ENCODE results near the gene CCSER2. TPM values are rescaled to one million over a fixed set of nuclear protein-coding genes. Genes with fewer than 3 reads are reported as not detected.
"Not testable (repeated sequence)": the region's sequence is repeated elsewhere in the genome, so short reads cannot be mapped to it uniquely, and the experiment has no call there.

CCSER2 gene
- total RNA-seq, 2 donors from 2014 or later: 119 to 131 TPM

DNA sequence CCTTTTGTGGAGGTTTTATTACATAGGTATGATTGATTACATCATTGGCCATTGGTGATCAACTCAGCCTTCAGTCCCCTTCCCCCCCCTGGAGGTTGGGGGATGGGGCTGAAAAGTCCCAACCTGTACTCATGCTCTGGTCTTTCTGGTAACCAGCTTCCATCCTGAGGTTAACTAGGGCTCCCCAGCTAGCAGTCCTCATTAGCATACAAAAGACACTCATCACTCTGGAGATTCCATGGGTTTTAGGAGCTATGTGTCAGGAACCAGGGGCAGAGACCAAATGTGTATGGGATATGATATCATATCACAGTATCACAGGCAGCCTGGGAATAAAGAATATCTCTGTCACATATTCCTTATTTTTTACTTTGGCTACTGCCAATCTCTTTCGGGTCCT, 13.6 kb downstream of the CCSER2 start:
- ATAC-seq (no peak), DNase-seq (no peak)
- intact Hi-C loops (cut with DNase I): no loop called here

DNA sequence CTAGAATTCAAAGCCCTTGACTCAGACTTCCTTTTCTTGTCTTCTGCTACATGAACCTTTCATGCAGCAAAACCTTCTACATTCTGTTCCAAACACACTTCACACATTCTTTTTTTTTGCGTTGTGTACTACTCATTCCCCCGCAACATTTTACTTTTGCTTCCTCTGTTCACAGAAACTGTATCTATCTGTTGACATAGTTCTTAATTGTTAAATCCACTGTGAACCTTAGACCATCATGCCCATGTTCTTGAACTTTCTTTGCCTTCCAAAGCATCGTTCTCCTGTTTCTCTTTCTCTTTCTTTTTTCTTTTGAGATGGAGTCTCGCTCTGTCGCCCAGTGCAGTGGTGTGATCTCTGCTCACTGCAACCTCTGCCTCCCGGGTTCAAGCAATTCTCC, 14.2 kb downstream of the CCSER2 start:
- ATAC-seq (no peak), DNase-seq (no peak)
- intact Hi-C loops (cut with DNase I): no loop called here

DNA sequence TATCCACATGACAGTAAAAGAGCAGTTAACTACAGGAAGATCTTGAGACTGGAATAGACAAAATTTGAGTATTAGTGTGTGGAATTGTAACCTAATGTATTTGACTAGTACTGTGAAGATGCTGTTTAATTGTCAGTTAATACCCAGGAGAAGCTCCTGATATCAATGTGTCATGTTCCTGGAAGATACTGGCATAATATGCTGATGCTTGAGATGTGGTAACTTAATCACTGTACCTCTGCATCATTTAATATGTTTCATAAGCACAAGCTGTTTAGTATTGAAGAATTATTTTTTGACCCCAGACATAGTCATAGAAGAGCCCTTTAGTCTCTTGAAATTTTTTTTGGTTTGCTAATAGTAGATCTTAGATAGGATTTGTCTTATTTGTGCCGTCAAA, 15.4 kb downstream of the CCSER2 start:
- intact Hi-C loops (cut with DNase I): no loop called here
- DNase-seq (no peak), ATAC-seq (peak in 1 of 2 donors; percentile 11)

DNA sequence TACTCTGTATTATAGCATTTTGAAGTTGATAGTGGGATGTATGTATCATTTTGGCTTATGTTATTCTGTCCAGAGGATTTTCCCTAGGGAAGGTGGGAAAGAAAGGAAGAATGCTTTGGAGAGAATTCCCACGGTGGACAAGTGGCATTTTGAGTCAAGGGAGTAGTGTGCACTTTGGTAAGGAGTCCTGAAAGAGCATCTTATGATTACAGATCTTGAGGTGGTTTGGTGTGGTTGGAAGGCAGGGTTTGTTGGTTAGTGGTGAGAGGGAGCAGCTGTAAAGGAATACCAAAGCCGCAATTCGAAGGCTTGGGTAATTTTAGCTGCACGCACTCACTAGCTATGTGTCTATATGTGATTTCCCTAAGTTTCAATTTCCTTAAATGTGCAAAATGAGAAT, 16.1 kb downstream of the CCSER2 start:
- ATAC-seq (no peak), DNase-seq (no peak)
- intact Hi-C loops (cut with DNase I): no loop called here

DNA sequence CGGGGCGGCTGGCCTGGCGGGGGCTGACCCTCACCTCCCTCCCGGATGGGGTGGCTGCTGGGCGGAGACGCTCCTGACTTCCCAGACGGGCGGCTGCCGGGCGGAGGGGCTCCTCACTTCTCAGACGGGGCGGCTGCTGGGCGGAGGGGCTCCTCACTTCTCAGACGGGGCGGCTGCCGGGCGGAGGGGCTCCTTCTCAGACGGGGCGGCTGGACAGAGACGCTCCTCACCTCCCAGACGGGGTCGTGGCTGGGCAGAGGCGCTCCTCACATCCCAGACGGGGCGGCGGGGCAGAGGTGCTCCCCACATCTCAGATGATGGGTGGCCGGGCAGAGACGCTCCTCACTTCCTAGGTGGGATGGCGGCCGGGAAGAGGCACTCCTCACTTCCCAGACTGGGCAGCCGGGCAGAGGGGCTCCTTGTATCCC, 19.2 kb downstream of the CCSER2 start:
- DNase-seq; intact Hi-C loops (cut with DNase I); ATAC-seq: not testable (repeated sequence)

DNA sequence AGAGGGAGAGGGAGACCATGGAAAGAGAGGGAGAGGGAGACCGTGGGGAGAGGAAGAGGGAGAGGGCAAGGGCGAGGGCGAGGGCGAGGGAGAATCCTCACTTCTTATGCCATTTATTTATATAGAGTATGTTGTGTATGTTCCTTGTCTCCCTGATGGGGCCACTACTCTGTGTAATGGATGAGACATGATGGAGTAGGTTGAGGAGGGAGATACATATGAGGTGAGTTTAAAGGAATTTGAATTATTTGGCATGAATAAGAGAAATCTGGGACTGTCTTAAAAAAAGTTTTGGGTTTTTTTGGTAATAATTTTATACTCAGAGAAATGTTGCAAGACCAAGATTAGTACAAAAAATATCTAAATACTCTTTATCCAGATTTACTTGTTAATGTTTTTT, 20.1 kb downstream of the CCSER2 start:
- no peak for DNase-seq
- peak in 1 of 2 donors; percentile 79 for ATAC-seq
- intact Hi-C loops (cut with DNase I): no loop called here

DNA sequence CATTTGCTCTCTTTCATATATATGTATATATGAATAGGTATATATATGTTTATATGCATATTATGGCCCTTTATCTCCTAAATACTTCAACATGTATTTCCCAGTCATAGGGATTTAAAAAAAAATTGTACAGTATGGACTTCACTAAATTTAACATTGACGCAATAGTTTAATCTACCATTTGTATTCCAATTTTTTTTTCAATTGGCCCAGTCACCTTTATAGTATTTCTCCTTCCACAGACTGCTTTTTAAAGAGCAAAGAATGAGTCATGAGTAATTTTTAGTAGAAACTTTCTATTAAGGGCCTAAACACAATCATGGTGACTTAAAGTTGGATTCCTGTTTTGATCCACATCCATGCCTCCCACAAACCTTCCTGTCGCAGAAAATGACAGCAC, 20.5 kb downstream of the CCSER2 start:
- ATAC-seq (peak; percentile 57 to 73), DNase-seq (no peak)
- intact Hi-C loops (cut with DNase I): no loop called here

DNA sequence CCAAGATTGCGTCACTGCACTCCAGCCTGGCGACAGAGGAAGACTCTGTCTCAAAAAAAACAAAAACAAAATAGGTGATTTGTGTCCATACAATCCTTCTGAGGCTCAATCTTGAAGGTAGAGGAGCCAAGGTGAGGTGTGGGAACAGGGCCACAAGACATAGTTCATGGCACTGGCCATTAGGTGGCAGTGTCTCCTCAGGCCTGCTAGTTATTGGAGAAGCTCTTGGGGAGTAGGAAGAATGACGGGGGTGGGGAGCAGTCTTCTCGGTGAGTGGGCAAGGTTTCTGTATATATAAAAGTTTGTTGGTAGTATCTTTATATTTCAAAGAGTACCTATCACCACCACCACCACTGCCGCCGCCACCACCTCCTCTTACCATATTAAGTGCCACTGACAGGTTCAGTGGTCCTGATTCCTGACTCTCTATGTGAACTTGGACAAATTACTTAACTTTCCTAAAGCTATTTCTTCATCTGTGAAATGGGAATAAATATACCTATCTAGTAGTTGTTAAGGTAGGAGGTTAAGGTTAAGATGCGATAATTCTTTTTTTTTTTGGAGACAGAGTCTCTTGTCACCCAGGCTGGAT, 24.0 kb downstream of the CCSER2 start:
- peak; percentile 36 for DNase-seq
- intact Hi-C loops (cut with DNase I): no loop called here
- ATAC-seq: peak in 1 of 2 donors; percentile 71

DNA sequence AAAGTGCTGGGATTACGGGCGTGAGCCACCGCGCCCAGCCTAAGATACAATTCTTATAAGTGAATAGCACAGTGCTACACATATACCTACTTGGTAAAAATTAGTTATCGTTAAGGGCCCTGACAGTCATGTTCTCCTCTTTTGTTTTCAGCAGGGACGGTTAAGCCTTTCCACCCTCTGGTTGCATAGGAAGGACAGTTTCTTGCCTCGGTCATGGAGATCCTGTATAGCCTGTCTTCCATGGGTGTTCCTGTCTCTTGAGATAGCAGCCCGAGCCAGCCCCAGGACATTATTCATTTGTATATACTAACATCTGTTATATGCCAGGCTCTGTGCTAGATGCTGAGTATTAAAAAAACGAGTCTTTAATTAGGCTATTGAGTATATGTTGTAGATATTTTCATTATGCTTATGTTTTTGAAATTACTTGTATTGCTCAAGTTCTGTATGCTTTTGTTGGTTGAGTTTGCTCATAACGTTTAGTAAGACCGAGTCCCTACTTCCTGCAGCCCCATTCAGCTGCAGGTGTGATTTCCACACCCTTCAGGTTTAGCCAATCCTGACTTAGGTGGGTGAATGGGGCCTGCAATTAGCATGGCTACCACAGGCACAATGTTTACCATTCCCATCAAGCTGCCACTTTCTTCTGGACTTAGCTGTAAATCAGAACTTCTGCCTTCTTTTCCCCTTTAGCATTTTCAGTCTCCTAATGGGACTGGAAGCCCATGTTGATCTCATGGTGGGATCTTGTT, 24.8 kb downstream of the CCSER2 start:
- no peak for DNase-seq
- intact Hi-C loops (cut with DNase I): no loop called here
- no peak for ATAC-seq

DNA sequence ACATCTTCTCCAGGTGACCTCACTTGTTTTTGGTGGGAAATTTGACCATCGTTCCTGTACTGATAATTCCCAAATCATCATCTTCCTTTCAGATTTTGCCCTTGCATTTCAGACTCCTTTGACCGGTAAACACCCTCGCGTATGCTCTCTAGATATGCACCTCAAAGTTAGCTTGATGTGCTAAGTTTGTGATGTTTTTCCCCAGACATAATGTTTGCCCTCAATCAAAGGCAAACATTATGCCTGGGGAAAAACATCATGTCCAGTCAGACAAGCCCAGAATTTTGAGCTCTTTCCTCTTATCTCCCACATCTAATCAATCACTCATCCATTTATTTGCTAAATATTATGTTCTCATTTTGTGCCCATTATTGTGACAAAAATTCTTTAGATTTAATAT, 26.2 kb downstream of the CCSER2 start:
- intact Hi-C loops (cut with DNase I): no loop called here
- ATAC-seq (no peak), DNase-seq (no peak)

DNA sequence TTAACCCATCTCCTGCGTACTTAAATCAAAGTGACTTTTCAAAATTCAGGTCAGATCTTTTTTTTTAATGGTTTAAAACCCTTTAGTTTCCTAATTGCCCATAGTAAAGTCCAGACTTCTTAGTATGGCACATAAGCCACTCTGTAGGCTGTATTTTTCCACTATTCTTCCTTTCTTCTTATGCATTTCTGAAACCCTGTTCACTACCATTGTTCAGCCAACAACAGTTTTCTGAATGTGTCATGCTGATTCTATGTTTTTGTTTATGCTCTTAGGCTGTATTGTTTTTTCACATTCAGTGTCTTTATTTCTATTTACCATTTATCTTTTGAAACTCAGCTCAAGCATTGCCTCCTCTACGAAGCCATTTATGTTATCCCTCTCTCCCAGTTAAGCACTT, 26.7 kb downstream of the CCSER2 start:
- ATAC-seq: no peak
- intact Hi-C loops (cut with DNase I): no loop called here
- no peak for DNase-seq

DNA sequence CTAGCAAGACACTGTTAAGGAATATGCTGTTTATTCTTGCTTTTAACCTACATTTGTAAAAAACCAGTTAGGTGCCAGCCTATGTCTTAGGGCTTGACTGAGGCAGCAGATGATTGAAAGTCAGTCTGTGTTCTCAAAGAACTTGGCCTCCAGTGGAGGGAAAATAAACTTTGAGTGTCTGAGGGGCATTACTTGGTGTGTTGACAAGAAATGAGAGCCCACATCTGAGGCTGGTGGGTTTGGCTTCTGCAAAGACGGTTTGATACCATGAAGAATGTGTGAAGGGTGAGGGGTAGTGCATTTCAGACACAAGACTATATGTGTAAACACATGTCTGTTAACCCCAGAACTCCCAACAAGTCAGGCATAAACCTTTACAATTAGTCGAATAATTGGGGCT, 28.5 kb downstream of the CCSER2 start:
- DNase-seq (no peak), ATAC-seq (no peak)
- intact Hi-C loops (cut with DNase I): no loop called here

DNA sequence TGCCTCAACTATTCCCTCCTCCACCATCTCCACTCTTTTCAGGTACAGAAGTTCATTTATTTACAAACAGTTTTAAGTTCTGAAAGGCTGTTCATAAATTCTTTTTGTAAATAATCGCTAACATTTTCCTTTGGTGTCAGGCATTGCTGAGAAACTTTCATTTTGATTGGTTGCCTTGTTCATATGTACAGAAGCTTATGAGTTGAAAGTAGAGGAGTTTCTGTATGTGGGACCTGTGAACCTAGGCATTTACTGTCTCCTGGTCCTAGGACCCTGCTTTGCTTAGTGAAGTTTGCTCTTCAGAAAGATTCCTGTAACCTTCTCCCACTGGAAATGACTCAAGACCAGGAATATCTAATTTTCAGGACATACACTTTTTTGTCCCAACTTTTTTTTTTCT, 30.4 kb downstream of the CCSER2 start:
- ATAC-seq (no peak), DNase-seq (no peak)
- intact Hi-C loops (cut with DNase I): no loop called here

DNA sequence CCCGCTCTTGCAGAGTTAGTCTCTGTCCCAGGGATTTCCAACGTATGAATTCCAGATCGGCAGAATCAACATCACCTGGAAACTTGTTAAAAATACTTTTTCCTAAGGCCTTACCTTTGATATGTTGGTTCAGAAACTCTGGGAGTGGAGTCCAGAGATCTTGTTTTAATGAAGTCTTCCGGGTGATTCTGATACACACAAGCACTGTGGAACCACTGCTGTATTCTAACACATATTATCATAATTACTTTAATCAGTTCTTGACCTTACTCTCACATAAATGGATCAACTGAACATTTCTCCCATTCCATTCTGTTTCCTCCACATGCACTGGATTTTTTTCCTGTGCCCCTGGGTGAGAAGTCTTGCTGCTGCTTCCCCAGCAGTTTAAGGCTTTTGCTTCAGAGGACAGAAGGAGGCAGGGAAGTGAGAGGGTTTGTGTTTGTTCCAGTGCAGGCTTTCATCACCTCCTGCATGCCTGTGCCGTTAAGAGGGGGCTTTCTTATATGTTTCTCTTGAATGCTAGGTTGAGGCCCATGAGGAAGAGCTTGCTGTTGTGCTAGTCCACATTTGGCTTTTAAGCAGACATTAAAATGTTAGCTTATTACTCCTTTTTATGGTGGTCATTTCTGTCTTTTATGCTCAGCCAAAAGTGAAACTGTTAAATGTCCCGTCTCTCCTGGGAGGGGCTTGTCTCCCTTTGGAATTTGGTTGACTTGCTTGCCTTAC, 32.4 kb downstream of the CCSER2 start:
- no peak for DNase-seq
- ATAC-seq: peak in 1 of 2 donors; percentile 51
- intact Hi-C loops (cut with DNase I): no loop called here

DNA sequence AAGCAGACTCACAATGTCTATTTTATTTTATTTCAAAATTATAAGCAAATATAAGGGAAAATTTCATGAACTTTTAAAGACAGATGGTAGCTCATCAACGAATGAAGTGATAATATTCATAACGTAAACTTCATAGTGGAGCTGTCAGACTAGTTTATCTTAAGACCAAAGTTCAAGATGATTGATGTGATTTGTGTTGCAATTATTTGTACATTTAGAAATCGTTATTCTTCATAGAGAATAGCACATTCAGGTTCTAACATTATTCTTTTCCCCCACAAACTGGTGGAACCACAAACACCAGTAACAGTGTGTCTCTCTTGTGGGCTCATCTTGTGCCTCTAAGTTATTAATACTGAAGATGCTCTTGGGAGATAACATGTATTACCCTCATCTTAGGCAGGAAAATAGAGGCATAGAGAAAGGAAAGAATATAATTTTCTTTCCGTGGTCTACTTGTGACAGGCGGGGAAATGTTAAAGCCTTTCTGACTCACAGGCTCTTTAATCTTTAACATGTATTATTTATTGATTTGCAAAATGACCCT, 37.0 kb downstream of the CCSER2 start:
- ATAC-seq: no peak
- intact Hi-C loops (cut with DNase I): no loop called here
- DNase-seq: no peak

DNA sequence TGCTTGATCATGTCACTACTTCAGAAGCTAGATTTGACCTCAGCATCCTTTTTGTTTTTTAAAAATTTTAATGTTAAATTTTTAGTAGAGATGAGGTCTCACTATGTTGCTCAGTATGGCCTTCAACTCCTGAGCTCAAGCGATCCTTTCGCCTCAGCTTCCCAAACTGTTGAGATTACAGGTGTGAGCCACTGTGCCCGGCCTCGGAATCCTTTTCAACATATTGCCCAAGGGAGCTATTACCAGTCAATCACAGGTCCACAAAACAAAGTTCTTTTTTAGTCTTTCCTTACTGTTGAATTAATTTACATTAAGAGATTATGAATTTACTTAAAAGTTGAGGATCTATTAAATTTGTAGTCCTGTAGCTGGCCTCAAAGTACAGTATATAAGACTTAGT, 37.7 kb downstream of the CCSER2 start:
- ATAC-seq (no peak), DNase-seq (no peak)
- intact Hi-C loops (cut with DNase I): no loop called here

DNA sequence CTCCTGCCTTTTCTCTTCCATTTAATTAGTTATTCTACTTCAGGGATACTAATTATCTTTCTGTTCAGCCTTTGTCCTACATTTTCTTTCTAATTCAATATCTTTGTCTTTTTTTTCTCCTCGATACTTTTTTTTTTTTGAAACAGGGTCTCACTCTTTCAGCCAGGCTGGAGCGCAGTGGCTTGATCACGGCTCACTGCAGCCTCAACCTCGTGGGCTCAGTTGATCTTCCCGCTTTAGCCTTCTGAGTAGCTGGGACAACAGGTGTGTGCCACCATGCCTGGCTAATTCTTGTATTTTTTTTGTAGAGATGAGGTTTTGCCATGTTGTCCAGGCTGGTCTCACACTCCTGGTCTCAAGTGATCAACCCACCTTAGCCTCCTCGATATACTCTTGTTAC, 38.9 kb downstream of the CCSER2 start:
- ATAC-seq: no peak
- no peak for DNase-seq
- intact Hi-C loops (cut with DNase I): no loop called here

DNA sequence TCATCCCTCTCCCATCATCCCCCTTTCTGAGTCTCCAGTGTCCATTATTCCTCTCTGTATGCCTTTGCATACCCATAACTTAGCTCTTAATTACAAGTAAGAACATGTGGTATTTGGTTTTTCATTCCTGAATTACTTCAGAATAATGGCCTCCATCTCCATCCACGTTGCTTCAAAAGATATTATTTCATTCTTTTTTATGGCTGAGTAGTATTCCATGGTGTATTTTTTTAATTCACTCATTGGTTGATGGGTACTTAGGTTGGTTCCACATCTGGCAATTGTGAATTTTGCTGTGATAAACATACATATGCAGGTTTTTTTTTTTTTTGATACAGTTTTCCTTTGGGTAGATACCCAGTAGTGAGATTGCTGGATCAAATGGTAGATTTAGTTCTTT, 40.4 kb downstream of the CCSER2 start:
- ATAC-seq (no peak), DNase-seq (no peak)
- intact Hi-C loops (cut with DNase I): no loop called here

DNA sequence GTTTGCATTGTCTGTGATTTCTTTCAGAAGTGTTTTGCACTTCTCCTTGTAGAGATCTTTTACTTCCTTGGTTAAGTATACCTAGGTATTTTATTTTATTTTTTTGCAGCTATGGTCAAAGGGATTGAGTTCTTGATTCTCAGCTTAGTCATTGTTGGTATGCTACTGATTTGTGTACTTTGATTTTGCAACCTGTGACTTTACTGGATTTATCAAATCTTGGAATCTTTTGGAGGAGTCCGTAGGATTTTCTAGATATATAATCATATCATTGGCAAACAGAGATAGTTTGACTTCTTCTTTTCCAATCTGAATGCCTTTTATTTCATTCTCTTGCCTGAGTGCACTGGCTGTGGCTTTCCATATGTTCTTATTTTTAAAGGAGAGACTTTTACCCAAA, 41.9 kb downstream of the CCSER2 start:
- intact Hi-C loops (cut with DNase I): loop anchor here (5.0 kb wide), 2 partner anchors 108 to 167 kb away; no protein-coding TSS in a partner anchor
- no peak for ATAC-seq

DNA sequence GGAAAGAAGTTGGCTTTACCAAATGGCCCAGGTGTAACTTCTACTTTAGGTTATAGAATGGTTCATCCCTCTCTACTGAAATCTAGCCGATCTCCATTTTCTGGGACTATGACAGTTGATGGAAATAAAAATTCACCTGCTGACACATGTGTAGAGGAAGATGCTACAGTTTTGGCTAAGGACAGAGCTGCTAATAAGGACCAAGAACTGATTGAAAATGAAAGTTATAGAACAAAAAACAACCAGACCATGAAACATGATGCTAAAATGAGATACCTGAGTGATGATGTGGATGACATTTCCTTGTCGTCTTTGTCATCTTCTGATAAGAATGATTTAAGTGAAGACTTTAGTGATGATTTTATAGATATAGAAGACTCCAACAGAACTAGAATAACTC, 43.6 kb downstream of the CCSER2 start:
- ATAC-seq: no peak
- no peak for DNase-seq
- intact Hi-C loops (cut with DNase I): loop anchor here (5.0 kb wide), 2 partner anchors 110 to 165 kb away; no protein-coding TSS in a partner anchor

More for the DNA sequence above, 41.9 kb downstream of the CCSER2 start:
- no peak for DNase-seq

Data from left cardiac atrium (tissue), 4 donors.